ENCODE results near the gene ZDHHC24.
"Not testable (repeated sequence)": the region's sequence is repeated elsewhere in the genome, so short reads cannot be mapped to it uniquely, and the experiment has no call there.

ZDHHC24 gene, protein sequence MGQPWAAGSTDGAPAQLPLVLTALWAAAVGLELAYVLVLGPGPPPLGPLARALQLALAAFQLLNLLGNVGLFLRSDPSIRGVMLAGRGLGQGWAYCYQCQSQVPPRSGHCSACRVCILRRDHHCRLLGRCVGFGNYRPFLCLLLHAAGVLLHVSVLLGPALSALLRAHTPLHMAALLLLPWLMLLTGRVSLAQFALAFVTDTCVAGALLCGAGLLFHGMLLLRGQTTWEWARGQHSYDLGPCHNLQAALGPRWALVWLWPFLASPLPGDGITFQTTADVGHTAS

DNA sequence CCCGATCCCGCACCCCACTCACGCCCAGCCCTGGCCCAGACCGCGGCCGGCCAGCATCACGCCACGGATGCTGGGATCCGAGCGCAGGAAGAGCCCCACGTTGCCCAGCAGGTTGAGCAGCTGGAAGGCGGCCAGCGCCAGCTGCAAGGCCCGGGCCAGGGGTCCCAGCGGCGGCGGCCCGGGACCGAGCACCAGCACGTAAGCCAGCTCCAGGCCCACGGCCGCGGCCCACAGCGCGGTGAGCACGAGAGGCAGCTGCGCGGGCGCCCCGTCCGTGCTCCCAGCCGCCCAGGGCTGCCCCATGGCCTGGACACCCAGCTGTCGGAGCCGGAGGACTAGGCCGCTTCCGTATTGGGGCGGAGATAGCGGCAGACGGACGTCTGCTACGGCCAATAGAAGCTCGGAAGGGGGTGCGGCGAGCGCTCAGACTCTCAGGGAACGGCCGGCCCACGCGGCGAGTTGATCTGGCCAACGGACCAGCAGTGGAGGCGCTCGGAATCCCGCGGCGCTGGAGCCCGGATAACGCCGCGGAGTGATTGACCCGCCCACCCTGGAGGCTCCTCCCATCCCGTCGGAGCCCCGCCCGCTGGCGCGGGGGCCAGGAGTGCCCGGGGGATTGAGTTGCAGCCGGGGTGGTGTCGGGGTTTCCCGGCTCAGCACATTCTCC is at the start of gene ZDHHC24:
TSS of gene ZDHHC24 (minus strand) at position 348 of the 667 bp plus-strand sequence. CDS start at position 303, 45 bp downstream.
- DNase-seq (ENCODE audit: low read depth, low spot score) = peak; percentile 88

DNA sequence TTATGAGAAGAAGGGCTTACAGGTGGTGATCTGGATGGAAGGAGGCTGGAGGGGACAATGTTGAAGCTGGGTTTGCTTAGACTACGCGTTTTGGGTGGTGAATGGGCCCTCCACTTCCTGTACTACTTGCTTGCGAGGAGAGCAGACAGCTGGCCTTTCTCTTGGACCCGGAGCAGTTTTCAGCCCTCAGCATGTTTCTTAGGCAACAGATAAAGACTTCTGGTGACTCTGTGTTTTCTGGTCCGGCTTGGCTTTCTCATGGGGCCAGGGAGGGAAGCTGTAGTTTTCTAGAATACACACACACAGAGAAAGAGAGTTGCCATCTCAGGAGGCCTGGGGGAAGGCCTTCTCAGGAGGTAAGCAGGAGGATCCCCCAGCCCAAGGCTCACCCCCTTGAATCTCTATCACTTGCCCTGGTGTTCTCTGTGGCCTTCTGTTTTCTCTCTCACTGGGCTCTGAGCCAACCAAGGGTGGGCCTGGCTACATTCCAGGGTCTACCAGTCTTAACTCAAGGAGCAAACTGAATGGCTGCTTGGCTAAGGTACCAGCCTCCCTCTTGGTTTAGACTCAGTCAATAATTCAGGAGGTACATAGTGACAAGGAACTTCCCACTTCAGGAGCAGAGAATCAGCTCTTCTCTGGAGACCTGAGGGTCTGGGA is 49.5 kb upstream of the ZDHHC24 start:
- no peak for DNase-seq (ENCODE audit: low read depth, low spot score)

DNA sequence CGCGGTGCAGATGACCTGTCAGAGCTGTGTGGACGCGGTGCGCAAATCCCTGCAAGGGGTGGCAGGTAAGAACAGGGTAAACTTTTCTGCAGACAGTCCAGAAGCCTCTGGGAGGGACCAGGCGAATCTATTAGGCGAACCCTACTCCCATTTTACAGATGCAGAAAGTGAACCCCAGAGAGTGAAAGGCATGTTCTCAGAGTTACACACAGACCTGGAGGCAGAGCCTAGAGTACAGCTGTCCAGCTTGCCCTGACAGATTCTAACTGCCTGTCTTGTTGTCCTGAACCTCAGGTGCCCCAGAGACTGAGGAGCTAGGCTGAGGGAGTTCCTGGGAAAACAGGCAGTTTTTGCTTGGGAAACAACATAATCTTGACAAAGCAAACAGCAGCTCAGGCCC is 47.8 kb upstream of the ZDHHC24 start:
- no peak for DNase-seq (ENCODE audit: low read depth, low spot score)

DNA sequence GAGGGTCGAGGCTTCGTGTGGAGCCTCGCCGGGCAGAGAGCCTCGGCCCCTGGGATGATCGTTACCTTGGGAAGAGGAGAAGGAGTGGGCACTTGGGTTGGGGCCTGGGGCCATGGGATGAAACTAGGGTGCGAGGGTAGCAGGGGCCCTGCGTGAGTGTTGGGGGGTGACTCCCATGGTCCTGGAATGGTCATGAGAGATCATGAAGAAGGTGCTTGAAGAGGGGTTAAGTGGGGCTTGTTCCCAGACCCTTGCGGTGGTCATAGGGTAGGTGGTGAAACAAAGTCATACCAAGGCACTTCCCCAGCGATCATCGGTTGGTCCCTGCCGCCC is 47.4 kb upstream of the ZDHHC24 start:
- no peak for DNase-seq (ENCODE audit: low read depth, low spot score)

DNA sequence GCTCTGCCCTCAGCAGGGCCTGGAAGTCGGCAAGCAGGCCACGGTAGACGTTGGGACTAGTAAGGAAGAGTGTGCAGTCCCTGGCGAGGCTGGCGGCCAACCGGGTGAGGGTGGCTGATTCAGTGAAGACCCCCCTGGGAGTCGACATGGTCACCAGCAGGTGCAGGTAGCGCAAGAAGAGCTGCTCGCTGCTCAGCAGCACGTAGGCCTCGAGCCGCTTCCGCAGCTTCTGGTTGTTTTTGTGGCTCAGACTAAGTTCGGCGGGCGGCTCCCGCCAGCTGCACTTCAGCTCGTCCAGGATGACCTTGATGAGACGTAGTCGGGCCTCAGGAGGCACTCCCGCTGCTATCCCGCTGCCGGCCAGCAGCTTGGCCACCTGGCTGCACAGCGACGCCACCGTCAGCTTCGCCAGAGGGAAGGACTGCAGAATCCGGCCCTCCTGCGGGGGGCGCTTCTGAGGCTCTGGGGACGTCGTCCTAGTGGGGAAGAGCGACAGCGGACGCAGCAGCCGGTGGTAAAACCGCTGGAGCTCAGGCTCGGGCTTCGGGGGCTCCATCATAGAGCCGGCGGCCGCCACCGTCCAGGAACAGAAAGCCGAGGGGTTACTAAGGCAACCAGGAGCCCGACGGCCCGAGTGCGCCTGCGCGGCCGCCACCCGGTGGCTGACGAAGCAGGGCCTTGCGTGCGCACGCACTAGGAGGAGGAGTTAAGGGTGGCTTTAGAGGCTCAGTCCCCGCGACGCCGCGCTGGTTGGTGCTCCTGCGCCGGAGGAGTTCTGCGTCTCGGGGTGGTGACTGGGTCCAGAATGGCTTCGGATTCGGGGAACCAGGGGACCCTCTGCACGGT is 46.8 kb upstream of the ZDHHC24 start, which contains the start of the genes CCDC87 and CCS:
TSS of gene CCDC87 (minus strand) at position 607 of the 846 bp plus-strand sequence. CDS start at position 559, 48 bp downstream.
TSS of gene CCS (plus strand) at position 729 of the 846 bp plus-strand sequence. CDS start at position 806, 77 bp downstream.
- DNase-seq (ENCODE audit: low read depth, low spot score) = peak; percentile 81

DNA sequence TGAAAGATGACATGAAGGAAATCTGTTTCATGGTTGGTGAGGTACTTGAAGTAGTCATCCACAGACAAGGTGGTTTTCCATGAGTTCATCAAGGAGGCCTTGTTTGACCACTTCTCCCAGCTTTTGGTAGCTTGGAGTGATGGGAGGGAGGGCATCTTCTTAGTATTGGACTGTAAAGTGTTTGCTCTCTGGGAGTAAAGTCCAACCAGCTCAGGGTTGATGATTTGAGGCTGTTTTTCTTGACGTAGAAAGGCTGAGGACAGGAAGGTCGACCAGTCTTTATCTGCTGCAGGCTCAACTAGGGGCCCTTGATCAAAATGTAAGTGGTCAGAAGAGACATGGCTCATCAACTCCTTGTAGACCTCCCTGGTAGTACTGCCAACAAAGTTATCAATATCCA is 45.3 kb upstream of the ZDHHC24 start:
- DNase-seq (ENCODE audit: low read depth, low spot score) = no peak

DNA sequence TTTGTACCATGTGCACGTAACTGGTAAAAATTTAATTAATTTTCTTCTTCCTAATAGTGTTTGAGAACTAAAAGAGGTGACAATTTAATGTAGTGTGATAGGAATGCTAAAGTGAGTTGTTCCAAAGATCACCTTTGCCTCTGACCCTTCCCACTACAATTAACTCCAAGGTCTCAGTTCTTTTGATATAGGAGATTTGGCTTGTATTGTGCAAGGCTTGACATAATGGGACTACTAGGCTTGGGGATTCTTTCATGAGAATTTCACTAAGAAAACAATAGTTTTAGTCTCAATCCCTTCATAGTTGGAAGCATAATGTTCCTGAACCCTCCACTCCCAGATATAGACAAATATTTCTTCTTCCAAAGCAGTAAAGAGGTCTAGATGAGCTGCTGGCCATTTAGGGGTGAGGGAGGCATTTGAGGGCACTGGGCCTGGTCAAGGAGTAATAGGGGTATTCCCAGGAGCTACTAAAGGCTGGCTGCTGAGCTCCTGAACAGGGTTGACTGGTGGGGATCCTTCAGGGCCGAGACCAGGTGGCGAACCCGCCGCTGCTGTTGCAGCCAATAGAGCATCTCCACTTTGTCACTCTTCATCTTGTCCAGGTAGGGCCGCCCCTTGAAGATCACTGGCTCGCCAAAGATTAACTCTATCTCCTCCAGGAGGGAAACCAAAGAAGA is 44.3 kb upstream of the ZDHHC24 start:
- no peak for DNase-seq (ENCODE audit: low read depth, low spot score)

DNA sequence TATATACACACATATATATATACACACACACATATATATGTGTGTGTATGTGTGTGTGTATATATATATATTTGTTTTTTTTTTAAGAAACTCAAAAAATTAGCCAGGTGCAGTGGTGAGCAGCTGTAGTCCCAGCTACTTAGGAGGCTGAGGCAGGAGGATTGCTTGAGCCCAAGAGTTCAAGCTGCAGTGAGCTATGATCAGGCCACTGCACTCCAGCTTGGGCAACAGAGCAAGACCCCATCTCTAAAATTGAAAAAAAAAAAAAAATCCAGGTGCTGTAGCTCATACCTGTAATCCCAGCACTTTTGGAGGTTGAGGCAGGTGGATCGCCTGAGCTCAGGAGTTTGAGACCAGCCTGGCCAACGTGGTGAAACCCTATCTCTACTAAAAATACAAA is 43.5 kb upstream of the ZDHHC24 start:
- not testable (repeated sequence) for DNase-seq (ENCODE audit: low read depth, low spot score)

DNA sequence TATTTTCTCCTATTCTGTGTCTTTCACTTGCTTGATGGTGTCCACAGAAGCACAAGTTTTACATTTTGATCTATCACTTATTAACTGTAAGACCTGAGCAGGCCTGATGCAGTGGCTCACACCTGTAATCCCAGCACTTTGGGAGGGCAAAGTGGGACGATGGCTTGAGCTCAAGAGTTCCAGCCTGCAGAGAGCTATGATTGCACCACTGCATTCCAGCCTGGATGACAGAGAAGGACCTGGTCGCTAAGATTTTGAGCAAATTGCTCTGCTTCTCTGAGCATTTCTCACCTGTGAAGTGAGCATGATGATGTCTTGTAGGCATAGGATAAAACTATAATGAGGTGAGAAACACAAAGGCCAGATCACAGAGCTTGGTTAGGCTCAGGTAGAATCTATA is 40.3 kb upstream of the ZDHHC24 start:
- no peak for DNase-seq (ENCODE audit: low read depth, low spot score)

DNA sequence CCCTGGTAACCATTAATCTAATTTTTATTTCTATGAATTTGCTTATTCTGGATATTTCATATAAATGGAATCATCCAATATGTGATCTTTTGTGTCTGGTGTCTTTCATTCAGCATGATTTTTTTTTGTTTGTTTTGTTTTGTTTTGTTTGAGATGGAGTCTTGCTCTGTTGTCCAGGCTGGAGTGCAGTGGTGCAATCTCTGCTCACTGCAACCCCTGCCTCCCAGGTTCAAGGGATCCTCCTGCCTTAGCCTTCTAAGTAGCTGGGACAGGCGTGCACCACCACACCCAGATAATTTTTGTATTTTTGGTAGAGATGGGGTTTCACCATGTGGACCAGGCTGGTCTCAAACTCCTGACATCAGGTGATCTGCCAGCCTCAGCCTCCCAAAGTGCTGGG is 39.6 kb upstream of the ZDHHC24 start:
- not testable (repeated sequence) for DNase-seq (ENCODE audit: low read depth, low spot score)

DNA sequence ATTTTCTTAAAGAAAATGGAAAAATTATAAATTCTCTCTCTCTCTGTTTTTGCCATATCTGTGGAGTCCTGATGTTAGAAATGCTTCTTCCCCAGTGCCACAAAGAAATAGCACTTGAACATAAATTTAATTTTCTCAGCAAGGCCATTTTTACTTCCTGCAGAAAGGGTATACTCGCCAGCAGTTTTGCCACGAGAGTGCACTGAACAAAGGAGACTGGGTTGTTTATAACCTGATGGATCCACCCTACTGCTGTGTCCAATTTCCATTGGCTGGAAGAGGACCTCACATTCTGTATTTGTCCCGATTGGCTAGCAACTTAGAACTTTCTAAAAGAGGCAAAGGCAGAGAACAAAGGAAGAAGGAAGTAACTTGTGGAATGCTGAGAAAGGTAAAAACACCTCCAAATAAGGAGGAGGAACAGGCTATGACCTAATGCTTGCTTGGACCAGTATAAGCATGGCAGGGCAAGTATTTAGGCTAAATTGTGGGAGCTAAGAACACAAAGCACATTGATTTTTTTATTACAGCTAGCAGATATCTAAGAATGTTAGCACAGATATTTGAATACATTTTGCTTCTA is 36.8 kb upstream of the ZDHHC24 start:
- not testable (repeated sequence) for DNase-seq (ENCODE audit: low read depth, low spot score)

DNA sequence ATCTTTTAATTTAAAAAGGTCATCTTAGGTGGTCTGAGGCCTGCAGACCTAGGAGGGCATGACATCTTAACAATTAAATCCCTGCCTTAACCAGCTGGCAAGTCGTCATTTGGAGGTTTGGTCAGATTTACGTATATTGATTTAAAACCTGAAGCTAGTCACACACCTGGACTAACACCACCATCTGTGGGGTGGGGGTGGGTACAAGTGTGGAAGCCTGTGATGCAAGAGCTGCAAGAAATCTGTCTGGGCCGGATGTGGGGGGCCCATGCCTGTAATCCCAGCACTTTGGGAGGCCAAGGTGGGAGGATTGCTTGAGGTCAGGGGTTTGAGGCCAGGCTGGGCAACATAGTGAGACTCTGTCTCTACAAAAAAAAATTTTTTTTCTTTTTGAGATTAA is 35.4 kb upstream of the ZDHHC24 start:
- no peak for DNase-seq (ENCODE audit: low read depth, low spot score)

DNA sequence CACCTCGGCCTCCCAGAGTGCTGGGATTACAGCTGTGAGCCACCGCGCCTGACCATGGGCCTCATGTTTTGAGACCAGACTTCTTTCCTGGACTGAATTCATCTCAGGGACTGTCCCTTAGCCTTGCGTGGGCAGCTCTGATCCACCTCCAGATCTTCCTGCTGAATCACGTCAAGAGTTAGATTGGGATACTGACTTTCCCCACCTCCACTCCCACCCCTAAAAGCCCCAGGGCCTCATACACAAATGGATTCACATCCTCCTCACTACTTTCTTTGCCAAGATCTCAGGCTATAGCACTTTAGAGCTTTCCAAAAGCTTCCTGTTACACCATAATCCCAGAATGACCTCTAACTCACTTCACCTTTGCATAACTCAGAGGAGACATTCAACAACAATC is 35.0 kb upstream of the ZDHHC24 start:
- DNase-seq (ENCODE audit: low read depth, low spot score) = no peak

DNA sequence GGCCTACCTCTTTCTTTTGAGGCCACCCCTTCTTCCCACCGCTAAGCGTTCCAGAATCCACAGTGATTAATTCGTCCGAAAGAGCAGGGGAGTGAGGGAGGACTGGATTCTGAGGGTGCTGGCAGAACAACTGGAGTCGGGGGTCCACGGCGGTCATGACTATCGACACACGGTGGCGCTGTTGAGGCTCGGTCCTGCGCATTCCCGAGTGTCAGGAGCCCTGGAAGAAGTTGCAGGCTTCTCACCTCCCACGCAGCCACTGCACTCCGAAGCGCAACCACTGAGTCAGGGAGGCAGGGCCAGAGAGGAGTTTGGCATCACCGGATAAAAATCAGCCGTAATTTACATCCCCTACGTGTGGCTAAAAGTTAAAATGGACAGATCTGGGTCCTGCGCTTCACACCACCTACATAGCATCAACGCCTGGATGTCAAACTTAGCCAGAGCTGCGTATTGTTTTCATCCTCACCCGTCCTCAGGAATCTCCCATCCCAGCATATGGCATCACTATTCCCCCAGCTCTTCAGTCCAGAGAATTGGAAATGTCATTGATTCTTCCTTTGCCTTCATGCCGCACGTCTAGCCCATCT is 33.3 kb upstream of the ZDHHC24 start:
- DNase-seq (ENCODE audit: low read depth, low spot score) = no peak

DNA sequence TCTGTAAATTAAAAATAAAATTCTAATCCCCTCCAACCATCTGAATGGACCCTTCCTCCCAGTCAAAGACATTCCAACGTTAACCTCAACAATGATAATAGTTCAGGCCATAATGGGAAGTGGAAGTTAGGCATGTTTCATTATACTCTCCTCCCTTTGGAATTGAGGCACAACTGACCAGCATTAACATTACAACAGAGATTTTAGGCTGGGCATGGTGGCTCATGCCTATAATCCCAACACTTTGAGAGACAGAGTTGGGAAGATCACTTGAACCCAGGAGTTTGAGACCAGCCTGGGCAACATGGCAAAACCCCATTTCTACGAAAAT is 25.0 kb upstream of the ZDHHC24 start:
- DNase-seq (ENCODE audit: low read depth, low spot score) = no peak

DNA sequence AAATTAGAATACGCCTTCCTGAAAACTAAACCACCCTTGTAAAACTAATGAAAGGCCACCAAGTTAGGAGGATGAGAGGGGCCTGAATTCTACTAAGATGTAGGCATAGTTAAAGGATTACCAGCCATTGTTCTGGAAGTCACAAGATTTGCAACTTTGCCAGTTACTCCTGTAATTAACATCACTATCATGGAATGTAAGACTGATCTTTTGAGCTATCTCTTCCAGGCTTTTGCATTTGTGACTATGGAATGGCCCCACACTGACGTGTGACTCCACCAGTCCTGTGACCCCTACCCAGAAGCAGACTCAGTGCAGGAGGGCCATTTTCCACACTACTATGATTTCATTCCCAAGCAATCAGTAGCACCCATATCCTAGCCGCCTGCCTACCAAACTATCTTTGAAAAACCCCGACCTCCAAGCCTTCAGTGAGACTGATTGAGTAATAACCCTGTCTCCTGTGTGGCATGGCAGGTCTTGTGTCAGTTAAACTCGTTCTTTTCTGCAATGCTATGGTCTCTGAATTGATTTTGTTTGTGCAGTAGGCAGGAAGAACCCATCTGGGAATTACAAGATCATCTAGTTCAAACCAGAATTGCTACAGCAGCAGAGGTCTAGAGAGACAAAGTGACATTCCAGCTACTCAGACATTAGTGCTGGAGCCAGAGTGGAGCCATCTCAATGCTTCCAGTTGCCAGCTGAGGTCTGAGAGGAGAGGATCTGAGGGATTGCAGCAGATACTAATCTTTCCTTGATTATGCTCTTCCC is 24.4 kb upstream of the ZDHHC24 start:
- DNase-seq (ENCODE audit: low read depth, low spot score) = no peak

DNA sequence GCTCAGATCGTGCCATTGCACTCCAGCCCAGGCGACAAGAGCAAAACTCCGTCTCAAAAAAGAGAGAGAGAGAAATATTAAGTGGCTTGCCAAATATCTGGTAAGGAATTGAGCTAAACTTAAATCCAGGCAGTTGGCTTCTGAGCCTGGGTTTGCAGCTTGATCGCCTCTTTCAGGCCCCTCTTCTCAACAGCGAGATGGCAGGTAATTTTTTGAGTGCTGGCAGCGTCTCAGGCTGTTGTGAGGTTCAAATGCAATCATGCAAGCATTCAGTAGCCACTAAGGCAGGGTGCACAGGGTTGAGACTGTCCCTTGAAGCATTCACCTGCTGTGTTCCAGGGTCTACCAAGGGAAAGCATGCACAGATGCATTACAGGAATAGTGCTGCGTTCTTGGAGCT is 23.2 kb upstream of the ZDHHC24 start:
- no peak for DNase-seq (ENCODE audit: low read depth, low spot score)

DNA sequence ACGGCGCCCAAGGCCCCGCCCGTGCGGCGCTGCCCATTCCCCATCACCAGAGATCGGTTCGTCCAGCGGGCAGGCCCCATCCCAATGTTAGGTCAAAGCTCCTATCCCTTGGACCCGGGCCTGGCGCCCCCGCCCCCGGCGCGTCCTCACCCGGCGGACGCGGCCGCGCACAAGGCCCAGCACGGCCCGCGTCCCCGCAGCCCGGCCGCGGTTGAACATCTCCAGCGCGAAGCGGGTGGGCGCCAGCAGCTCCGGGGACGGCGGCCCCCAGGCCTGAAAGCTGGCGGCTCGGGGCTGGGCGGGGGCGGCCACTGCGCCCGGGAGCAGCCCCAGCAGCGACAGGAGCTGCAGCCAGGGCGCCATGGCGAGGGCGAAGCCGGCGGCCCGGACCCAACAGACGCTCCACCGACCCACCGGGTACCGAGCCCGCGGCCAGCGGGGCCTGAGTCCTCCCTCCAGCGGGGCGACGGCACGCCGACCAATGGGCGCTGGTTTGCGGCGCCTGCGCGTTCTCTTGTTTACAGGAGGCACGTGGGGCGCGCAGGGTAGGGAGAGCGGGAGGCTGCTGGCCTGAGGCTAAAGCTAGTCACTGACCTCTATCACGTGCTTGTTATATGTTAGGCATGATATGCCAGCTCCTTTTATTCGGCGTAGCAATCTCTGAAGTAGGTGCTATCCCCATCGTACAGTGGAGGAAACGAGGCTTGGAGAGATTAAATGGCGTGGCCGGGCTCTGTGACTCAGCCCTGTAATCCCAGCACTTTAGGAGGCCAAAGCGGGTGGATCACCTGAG is 22.5 kb upstream of the ZDHHC24 start, which contains the start of gene CTSF:
TSS of gene CTSF (minus strand) at position 483 of the 793 bp plus-strand sequence. CDS start at position 363, 120 bp downstream.
- no peak for DNase-seq (ENCODE audit: low read depth, low spot score)

DNA sequence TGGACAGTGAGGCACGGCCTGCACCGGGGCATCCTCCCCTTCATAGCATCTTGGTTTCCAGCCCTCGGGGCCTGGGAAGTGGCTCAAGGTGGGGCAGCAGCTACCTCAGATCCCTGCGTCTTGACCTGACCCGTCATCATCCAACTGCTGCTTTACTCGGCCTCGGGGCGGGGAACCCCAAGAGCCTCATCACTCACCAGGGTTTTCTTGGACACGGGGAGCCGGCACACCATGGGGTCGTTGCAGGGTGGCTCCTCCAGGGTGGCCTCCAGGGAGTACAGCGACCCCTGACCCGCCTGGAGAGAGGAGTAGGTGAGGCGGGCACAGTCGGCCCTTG is 21.9 kb upstream of the ZDHHC24 start:
- DNase-seq (ENCODE audit: low read depth, low spot score) = no peak

Data from brain pericyte (primary cell).